GM23248 (cell line): ENCODE results near the gene MMP2. TPM values are rescaled to one million over a fixed set of nuclear protein-coding genes. Genes with fewer than 3 reads are reported as not detected.

Source experiments
- DNase-seq: peaks from one replicate; pipeline ENCODE4 v3.0.0-alpha.2; 2015
- H2AFZ ChIP-seq: fragments of 200-600 bp; sonication (generic); 2 replicates; pipeline ENCODE4 v1.6.1; 2016; ENCODE audit warnings: antibody characterized with exemption
- H3F3A ChIP-seq: fragments of 200-600 bp; sonication (generic); 2 replicates; pipeline ENCODE4 v1.6.1; 2016; ENCODE audit warnings: mild to moderate bottlenecking, antibody characterized with exemption, mixed run types; ENCODE audit not compliant: insufficient read depth
- H3K27ac ChIP-seq: fragments of 200-600 bp; sonication (generic); 2 replicates; pipeline ENCODE4 v1.5.1; 2016; ENCODE audit warnings: mild to moderate bottlenecking
- H3K27me3 ChIP-seq: fragments of 200-600 bp; sonication (generic); replicated peaks from 2 replicates; pipeline ENCODE4 v1.6.1; 2016; ENCODE audit warnings: mild to moderate bottlenecking; ENCODE audit not compliant: insufficient read depth
- H3K36me3 ChIP-seq: fragments of 200-600 bp; sonication (generic); 2 replicates; pipeline ENCODE4 v1.6.1; 2016; ENCODE audit warnings: low read depth, mild to moderate bottlenecking
- H3K4me1 ChIP-seq: fragments of 200-600 bp; sonication (generic); 2 replicates; pipeline ENCODE4 v1.6.1; 2016; ENCODE audit warnings: mild to moderate bottlenecking; ENCODE audit not compliant: insufficient read depth
- H3K4me2 ChIP-seq: fragments of 200-600 bp; sonication (generic); one replicate; pipeline ENCODE4 v1.6.1; 2016; ENCODE audit warnings: mild to moderate bottlenecking; ENCODE audit not compliant: unreplicated experiment
- H3K4me3 ChIP-seq: fragments of 200-600 bp; sonication (generic); 2 replicates; pipeline ENCODE4 v1.5.1; 2016; ENCODE audit warnings: mild to moderate bottlenecking
- H3K79me2 ChIP-seq: fragments of 200-600 bp; sonication (generic); 2 replicates; pipeline ENCODE4 v1.6.1; 2016; ENCODE audit warnings: mild to moderate bottlenecking; ENCODE audit not compliant: insufficient read depth
- H3K9ac ChIP-seq: fragments of 200-600 bp; sonication (generic); 2 replicates; pipeline ENCODE4 v1.6.1; 2016; ENCODE audit warnings: mild to moderate bottlenecking
- H3K9me2 ChIP-seq: fragments of 200-600 bp; sonication (generic); 2 replicates; pipeline ENCODE4 v1.6.1; 2016; ENCODE audit warnings: mixed run types, mild to moderate bottlenecking, moderate library complexity; ENCODE audit not compliant: insufficient read depth
- H3K9me3 ChIP-seq: fragments of 200-600 bp; sonication (generic); one replicate; pipeline ENCODE4 v1.6.1; 2017; ENCODE audit warnings: low read depth
- H4K20me1 ChIP-seq: fragments of 200-600 bp; sonication (generic); 2 replicates; pipeline ENCODE4 v1.6.0; 2016; ENCODE audit not compliant: insufficient read depth
- EZH2 ChIP-seq: fragments of 200-600 bp; sonication (generic); IDR thresholded peaks from 2 replicates; pipeline ENCODE4 v1.6.1; 2018; ENCODE audit warnings: antibody characterized with exemption, mild to moderate bottlenecking; ENCODE audit not compliant: insufficient read depth, poor library complexity, severe bottlenecking
- EZH2phosphoT487 ChIP-seq: fragments of 200-600 bp; sonication (generic); IDR thresholded peaks from 2 replicates; pipeline ENCODE4 v1.6.1; 2018; ENCODE audit warnings: antibody characterized with exemption, moderate library complexity, mild to moderate bottlenecking, low read depth; ENCODE audit not compliant: insufficient read depth
- WGBS, 2 experiments: methylation state at CpG; one replicate each; pipeline ENCODE4 v1.1.6; 2015 to 2017; ENCODE audit warnings: low lambda C conversion rate in 2 of 2, low coverage in 1 of 2; ENCODE audit errors: missing lambda C conversion rate in 2 of 2; 5-methylcytosine and 5-hydroxymethylcytosine counted together
- in situ Hi-C: fragments of 300-500 bp; cut with MboI; formaldehyde crosslinking; loops from 2 replicates; pipeline ENCODE4 v1.15.0; 2020
- polyA plus RNA-seq: library from polyadenylated mRNA; unstranded; fragments of >200 nt; fragmentation: Nextera tagmentation; extraction: Ambion mirVana; gene quantifications from 2 replicates; pipeline ENCODE4 v1.2.1, GENCODE V29; 2016
- total RNA-seq: library from RNA; depleted of rRNA; stranded (reverse); fragments of >200 nt; shearing (Covaris generic); gene quantifications from 2 replicates; pipeline ENCODE4 v1.2.3, GENCODE V29; 2014

The MMP2 gene
- total and polyA plus RNA-seq, 2 experiments from 2014 or later, result 1,299 to 1,484 TPM

DNA sequence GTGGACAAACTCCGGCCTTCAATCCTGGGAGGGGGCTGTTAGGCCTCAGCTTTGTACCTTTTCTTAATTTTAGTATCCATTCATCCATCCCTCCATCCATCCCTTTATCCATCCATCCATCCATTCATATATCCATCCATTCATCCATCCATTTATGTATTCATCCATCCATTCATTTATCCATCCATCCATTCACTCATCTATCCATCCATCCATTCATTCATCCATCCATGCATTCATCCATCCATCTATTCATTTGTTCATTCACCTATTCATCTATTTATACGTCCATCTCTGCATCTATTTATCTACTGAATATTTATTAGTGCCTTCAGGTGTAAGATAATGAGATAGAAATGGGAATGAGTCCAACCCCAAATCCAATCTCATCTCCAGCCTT lies 26.0 kb upstream of the MMP2 start:
- in situ Hi-C loops, result no loop called here
- 36 to 47% methylated on average over 2 of the region's 2 CpGs for WGBS, 2 experiments
- Histone ChIP-seq H3K27me3 (0 out of 2 replicates have a peak, but pooled peaks cover 4% of the 10 kb centered on the region), H3K4me1 (no peaks in the 10 kb centered on the region), H2AFZ (no peak overlapping the region), H3F3A (no peaks in the 10 kb centered on the region), H3K4me2 (no peak overlapping the region), H3K9me2 (no peaks in the 10 kb centered on the region), H3K9ac (no peak overlapping the region), H3K9me3 (no peaks in the 10 kb centered on the region), H3K4me3 (no peak overlapping the region), H3K79me2 (no peaks in the 10 kb centered on the region), H3K27ac (no peak overlapping the region), H3K36me3 (no peaks in the 10 kb centered on the region), H4K20me1 (no peaks in the 10 kb centered on the region)
- TF ChIP-seq EZH2 (no peak), EZH2phosphoT487 (no peak)
- DNase-seq, result no peak

DNA sequence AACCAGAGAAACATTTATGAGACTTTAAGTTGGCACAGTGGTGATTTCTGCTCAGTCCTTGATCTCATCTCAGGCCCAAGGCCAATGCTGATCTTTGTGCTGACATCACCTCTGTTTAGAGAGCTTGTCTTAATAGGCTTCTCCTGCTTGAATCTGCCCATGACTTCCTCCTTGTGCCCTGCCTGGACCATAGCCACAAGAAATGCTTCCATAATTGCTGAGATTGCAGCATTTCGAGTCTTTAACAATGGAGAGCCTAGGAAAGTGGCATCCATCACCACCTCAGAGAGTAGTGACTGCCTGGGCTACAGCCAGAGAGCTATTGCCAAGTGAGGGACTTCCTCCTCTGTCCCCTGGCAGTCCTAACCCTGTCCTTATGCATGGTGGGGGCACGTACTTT lies 25.1 kb upstream of the MMP2 start:
- TF ChIP-seq EZH2 (no peak), EZH2phosphoT487 (no peak)
- WGBS, 2 experiments, result 0 to 10% methylated on average over 1 to 2 of the region's 2 CpGs
- Histone ChIP-seq H3K4me1 (no peaks in the 10 kb centered on the region), H2AFZ (no peak overlapping the region), H3K9ac (no peak overlapping the region), H3K79me2 (no peaks in the 10 kb centered on the region), H3K9me3 (no peaks in the 10 kb centered on the region), H3K27me3 (0 out of 2 replicates have a peak, but pooled peaks cover 4% of the 10 kb centered on the region), H4K20me1 (no peaks in the 10 kb centered on the region), H3K9me2 (no peaks in the 10 kb centered on the region), H3K27ac (no peak overlapping the region), H3F3A (no peaks in the 10 kb centered on the region), H3K36me3 (no peaks in the 10 kb centered on the region), H3K4me3 (no peak overlapping the region), H3K4me2 (no peak overlapping the region)
- in situ Hi-C loops, result no loop called here
- no peak for DNase-seq

DNA sequence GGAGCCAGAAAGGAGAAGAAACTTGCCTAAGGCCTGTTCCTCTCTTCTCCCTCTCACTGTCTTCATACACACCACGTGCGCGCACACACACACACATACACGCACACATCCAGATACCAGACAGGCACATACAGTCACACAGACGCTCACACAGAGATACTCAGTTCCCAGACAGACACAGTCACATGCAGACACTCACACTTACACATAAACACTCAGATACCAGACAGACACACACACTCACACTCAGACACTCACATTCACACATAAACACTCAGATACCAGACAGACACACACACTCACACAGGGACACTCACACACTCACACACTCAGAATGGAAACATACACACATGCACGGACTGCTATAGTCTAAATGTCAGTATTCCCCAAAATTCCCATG lies 24.1 kb upstream of the MMP2 start:
- no peak overlapping the region for H3K27ac ChIP-seq
- H4K20me1 ChIP-seq, result no peaks in the 10 kb centered on the region
- DNase-seq, result no peak
- H3K79me2 ChIP-seq, result no peaks in the 10 kb centered on the region
- H3K9me2 ChIP-seq, result no peaks in the 10 kb centered on the region
- TF ChIP-seq EZH2phosphoT487 (no peak), EZH2 (no peak)
- no peak overlapping the region for H3K4me3 ChIP-seq
- in situ Hi-C loops, result no loop called here
- H3K36me3 ChIP-seq, result no peaks in the 10 kb centered on the region
- H3F3A ChIP-seq, result no peaks in the 10 kb centered on the region
- H3K4me1 ChIP-seq, result no peaks in the 10 kb centered on the region
- no peaks in the 10 kb centered on the region for H3K9me3 ChIP-seq
- H2AFZ ChIP-seq, result no peak overlapping the region
- H3K27me3 ChIP-seq, result no peaks in the 10 kb centered on the region
- no peak overlapping the region for H3K9ac ChIP-seq
- WGBS, 2 experiments, result 77 to 80% methylated on average over 6 of the region's 6 CpGs
- no peak overlapping the region for H3K4me2 ChIP-seq

DNA sequence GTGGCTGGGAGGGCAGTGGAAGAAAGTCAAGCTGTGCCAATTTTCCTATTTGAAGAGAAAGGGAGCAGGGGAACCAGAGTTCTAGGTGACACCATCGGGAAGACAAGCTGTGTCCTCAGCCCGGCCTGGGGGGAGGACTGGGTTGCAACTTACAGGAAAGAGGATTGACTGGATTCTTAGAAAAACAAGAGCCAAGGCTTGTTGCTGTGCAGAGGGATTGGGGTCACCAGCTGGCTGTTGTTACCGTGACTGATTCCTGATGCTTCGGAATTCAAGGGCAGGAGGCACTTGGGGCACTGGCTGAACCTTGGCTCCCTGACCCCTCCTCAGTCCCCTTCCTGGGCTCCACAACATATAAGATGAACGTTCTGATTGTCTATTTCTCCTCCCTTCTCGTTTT lies 16.8 kb upstream of the MMP2 start:
- H3K79me2 ChIP-seq, result no peaks in the 10 kb centered on the region
- H2AFZ ChIP-seq, result no peak overlapping the region
- no peaks in the 10 kb centered on the region for H3K9me2 ChIP-seq
- in situ Hi-C loops, result no loop called here
- no peaks in the 10 kb centered on the region for H3K9me3 ChIP-seq
- 74 to 75% methylated on average over 4 to 6 of the region's 6 CpGs for WGBS, 2 experiments
- H4K20me1 ChIP-seq, result no peaks in the 10 kb centered on the region
- H3K27ac ChIP-seq, result no peak overlapping the region
- no peak for DNase-seq
- no peaks in the 10 kb centered on the region for H3F3A ChIP-seq
- no peaks in the 10 kb centered on the region for H3K4me1 ChIP-seq
- no peaks in the 10 kb centered on the region for H3K27me3 ChIP-seq
- H3K4me3 ChIP-seq, result no peak overlapping the region
- no peak overlapping the region for H3K4me2 ChIP-seq
- no peak for TF ChIP-seq EZH2
- TF ChIP-seq EZH2phosphoT487, result no peak
- H3K9ac ChIP-seq, result no peak overlapping the region
- H3K36me3 ChIP-seq, result no peaks in the 10 kb centered on the region

DNA sequence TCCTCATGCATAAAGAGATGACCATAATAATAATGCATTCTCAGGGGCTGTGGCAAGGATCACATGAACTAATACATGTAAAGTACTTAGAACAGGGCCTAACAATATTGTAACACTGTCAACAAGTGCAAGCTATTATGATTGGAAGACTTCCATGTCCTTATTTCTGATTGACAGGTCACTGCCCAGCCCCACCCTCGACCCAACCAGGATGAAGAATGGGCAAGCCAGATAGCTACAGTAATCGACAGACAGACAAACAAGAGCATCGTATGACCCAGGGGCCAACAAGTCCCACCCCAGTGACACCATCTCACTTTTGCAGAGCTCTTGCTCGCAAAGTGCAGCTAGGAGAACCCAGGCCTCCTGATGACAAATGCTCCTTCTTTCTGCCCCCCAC lies 14.6 kb upstream of the MMP2 start:
- no peak for TF ChIP-seq EZH2phosphoT487
- no peak for TF ChIP-seq EZH2
- H3K9me2 ChIP-seq, result no peaks in the 10 kb centered on the region
- no peaks in the 10 kb centered on the region for H4K20me1 ChIP-seq
- H3K4me3 ChIP-seq, result no peak overlapping the region
- H2AFZ ChIP-seq, result no peak overlapping the region
- 9 to 13% methylated on average over 4 of the region's 4 CpGs for WGBS, 2 experiments
- peaks cover 1% of the 10 kb centered on the region; the same call in 1 of the 2 replicates for H3F3A ChIP-seq
- no peaks in the 10 kb centered on the region for H3K79me2 ChIP-seq
- H3K4me1 ChIP-seq, result peaks cover 1% of the 10 kb centered on the region; the same call in 1 of the 2 replicates
- DNase-seq, result no peak
- H3K27ac ChIP-seq, result no peak overlapping the region
- no peaks in the 10 kb centered on the region for H3K9me3 ChIP-seq
- H3K27me3 ChIP-seq, result no peaks in the 10 kb centered on the region
- H3K9ac ChIP-seq, result no peak overlapping the region
- H3K36me3 ChIP-seq, result no peaks in the 10 kb centered on the region
- H3K4me2 ChIP-seq, result no peak overlapping the region
- in situ Hi-C loops, result no loop called here
